Measurements from ENCODE around the gene ADAMTSL1.

ADAMTSL1 gene

DNA sequence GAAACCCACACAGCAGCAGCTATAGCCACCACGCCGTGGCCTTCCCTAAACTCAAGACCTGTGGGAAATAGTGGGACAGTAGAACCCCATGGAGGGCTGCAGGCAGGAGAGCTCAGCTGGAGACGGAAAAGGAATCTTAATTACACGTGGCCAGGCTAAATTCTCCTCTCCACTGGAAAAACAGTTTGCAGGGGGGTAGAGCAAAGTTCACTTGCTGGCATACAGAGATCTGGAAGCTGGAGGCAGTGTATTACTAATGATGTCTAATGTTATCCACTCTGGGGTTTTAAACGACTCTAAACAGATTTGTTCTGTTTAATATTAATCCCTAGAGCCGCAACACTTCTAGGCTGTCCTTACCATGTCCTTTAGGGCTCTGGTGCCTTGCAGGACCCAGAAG is 302.0 kb downstream of the ADAMTSL1 start:
- no peak for DNase-seq (ENCODE audit: low read depth)
- H3K4me3 ChIP-seq (ENCODE audit: low read depth, low read length) = no peak overlapping the region
- TF ChIP-seq, protein P1, sequence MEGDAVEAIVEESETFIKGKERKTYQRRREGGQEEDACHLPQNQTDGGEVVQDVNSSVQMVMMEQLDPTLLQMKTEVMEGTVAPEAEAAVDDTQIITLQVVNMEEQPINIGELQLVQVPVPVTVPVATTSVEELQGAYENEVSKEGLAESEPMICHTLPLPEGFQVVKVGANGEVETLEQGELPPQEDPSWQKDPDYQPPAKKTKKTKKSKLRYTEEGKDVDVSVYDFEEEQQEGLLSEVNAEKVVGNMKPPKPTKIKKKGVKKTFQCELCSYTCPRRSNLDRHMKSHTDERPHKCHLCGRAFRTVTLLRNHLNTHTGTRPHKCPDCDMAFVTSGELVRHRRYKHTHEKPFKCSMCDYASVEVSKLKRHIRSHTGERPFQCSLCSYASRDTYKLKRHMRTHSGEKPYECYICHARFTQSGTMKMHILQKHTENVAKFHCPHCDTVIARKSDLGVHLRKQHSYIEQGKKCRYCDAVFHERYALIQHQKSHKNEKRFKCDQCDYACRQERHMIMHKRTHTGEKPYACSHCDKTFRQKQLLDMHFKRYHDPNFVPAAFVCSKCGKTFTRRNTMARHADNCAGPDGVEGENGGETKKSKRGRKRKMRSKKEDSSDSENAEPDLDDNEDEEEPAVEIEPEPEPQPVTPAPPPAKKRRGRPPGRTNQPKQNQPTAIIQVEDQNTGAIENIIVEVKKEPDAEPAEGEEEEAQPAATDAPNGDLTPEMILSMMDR (conservative IDR thresholded peaks at IDR 0.05; ENCODE audit: low read depth, low read length) = no peak

DNA sequence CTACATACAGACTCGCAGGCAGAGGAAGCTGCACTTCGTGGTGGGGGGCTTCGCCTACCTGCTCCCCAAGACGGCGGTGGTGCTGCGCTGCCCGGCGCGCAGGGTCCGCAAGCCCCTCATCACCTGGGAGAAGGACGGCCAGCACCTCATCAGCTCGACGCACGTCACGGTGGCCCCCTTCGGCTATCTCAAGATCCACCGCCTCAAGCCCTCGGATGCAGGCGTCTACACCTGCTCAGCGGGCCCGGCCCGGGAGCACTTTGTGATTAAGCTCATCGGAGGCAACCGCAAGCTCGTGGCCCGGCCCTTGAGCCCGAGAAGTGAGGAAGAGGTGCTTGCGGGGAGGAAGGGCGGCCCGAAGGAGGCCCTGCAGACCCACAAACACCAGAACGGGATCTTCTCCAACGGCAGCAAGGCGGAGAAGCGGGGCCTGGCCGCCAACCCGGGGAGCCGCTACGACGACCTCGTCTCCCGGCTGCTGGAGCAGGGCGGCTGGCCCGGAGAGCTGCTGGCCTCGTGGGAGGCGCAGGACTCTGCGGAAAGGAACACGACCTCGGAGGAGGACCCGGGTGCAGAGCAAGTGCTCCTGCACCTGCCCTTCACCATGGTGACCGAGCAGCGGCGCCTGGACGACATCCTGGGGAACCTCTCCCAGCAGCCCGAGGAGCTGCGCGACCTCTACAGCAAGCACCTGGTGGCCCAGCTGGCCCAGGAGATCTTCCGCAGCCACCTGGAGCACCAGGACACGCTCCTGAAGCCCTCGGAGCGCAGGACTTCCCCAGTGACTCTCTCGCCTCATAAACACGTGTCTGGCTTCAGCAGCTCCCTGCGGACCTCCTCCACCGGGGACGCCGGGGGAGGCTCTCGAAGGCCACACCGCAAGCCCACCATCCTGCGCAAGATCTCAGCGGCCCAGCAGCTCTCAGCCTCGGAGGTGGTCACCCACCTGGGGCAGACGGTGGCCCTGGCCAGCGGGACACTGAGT is 303.2 kb downstream of the ADAMTSL1 start:
- TF ChIP-seq, protein P1 (conservative IDR thresholded peaks at IDR 0.05; ENCODE audit: low read depth, low read length) = no peak
- no peak for DNase-seq (ENCODE audit: low read depth)
- no peak overlapping the region for H3K4me3 ChIP-seq (ENCODE audit: low read depth, low read length)

DNA sequence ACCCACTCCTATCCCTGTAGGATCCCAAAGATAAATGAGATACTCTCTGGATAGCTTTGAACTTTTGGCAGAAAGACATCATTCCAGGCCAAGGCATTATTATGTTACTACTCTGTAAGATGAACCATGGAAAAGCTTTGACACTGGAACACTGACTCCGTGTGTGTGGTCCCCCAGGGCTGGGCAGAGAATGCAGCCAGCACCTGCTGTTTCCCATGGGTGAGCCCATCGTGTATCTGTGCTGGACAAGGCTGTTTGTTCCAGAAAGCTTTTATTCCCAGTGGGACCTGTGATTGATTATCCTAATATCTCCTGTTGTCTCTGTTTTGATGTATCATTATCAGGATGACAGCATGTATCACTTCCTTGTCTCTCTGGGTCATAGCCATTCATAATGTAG is 304.2 kb downstream of the ADAMTSL1 start:
- no peak for DNase-seq (ENCODE audit: low read depth)

DNA sequence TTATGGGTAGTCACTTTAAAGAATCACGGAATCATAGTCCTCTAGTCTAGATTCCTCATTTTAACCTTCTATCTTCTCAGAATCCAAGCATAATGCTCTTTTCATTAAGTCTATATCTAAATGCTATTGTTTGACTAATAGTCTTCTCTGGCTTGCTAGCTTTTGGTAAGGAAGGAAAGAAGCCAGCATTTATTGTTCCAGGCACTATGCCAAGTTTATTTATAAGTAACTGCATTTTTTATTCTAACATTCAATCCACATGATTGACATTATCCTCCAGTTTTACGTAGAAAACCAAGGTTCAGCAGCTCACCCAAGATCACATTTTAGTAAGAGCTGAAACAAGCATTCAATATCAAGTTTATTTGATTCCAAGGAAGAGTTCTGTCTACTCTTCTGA is 304.9 kb downstream of the ADAMTSL1 start:
- no peak overlapping the region for H3K4me3 ChIP-seq (ENCODE audit: low read depth, low read length)
- DNase-seq (ENCODE audit: low read depth) = no peak
- TF ChIP-seq, protein P1 (conservative IDR thresholded peaks at IDR 0.05; ENCODE audit: low read depth, low read length) = no peak

More for the DNA sequence above, 304.2 kb downstream of the ADAMTSL1 start:
- TF ChIP-seq, protein P1 (conservative IDR thresholded peaks at IDR 0.05; ENCODE audit: low read depth, low read length) = no peak
- H3K4me3 ChIP-seq (ENCODE audit: low read depth, low read length) = no peak overlapping the region

DNA sequence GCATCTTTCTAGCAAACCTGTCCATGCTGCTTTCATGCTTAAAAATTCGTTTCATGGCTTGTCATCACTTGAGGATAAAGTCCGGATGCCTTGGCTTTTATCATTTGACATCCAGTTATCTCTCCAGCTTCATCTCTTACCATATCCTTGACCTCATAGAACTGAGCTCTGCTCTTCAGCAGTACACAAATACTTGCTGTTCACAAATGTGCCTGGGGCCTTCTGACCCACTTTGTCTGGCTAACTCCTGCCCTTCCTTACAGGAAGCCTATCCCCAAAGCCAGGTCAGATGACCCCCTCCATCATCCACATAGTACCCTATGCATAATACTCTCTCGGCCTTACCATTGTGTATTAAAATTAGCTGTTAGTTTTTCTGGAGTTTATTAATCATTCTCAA is 310.0 kb downstream of the ADAMTSL1 start:
- no peak overlapping the region for H3K4me3 ChIP-seq (ENCODE audit: low read depth, low read length)
- TF ChIP-seq, protein P1 (conservative IDR thresholded peaks at IDR 0.05; ENCODE audit: low read depth, low read length) = no peak

DNA sequence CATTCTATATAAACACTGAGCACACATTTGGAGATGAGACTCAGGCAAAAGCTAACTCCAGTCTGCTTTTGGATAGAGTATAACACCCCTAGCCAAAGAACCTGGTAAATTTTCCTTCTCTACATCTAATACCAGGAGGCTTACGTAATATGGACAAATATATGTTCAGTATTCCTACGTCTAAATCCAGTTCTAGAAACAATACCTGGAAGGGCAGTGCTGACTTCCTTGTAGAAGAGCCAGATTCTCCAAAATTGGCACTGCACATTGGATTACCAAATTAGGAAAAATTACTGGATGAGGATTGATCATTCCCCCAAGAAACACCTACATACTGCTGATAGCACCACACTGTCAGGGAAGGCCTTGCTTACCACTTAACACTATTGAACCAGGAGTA is 311.7 kb downstream of the ADAMTSL1 start:
- TF ChIP-seq, protein P1 (conservative IDR thresholded peaks at IDR 0.05; ENCODE audit: low read depth, low read length) = no peak
- no peak overlapping the region for H3K4me3 ChIP-seq (ENCODE audit: low read depth, low read length)
- DNase-seq (ENCODE audit: low read depth) = no peak

More for the DNA sequence above, 310.0 kb downstream of the ADAMTSL1 start:
- DNase-seq (ENCODE audit: low read depth) = no peak
